ENCODE measurements around the gene ZNF778.

Gene ZNF778

GRCh38 chr16:89224665-89225064 is 7.2 kb downstream of the ZNF778 start:
- no peaks in the 10 kb centered on the region for H3K4me1 Mint-ChIP-seq
- H3K9me3 Mint-ChIP-seq: peaks cover 44% of the 10 kb centered on the region
- TF ChIP-seq CTCF (IDR thresholded peaks at IDR 0.05): no peak
- no peak overlapping the region for H3K4me3 Mint-ChIP-seq
- H3K27ac Mint-ChIP-seq: peak overlapping the region; percentile 82
- peaks cover 80% of the 10 kb centered on the region for H3K36me3 Mint-ChIP-seq (ENCODE audit: low read depth)
- DNase-seq: no peak
- no peaks in the 10 kb centered on the region for H3K27me3 Mint-ChIP-seq (ENCODE audit: low read depth, poor library complexity)

GRCh38 chr16:89230255-89230654 is 12.8 kb downstream of the ZNF778 start:
- TF ChIP-seq CTCF (IDR thresholded peaks at IDR 0.05): no peak
- Mint-ChIP-seq H3K4me3 (no peak overlapping the region), H3K4me1 (no peaks in the 10 kb centered on the region), H3K27ac (no peak overlapping the region), H3K9me3 (peaks cover 66% of the 10 kb centered on the region), H3K36me3 (ENCODE audit: low read depth) (peaks cover 95% of the 10 kb centered on the region), H3K27me3 (ENCODE audit: low read depth, poor library complexity) (peaks cover 4% of the 10 kb centered on the region)
- DNase-seq: no peak

- TF ChIP-seq CTCF (IDR thresholded peaks at IDR 0.05): no peak
- H3K36me3 Mint-ChIP-seq (ENCODE audit: low read depth): peaks cover 89% of the 10 kb centered on the region
- no peak overlapping the region for H3K27ac Mint-ChIP-seq
Observed at GRCh38 chr16:89232107-89232506, 14.6 kb downstream of the ZNF778 start.

GRCh38 chr16:89233678-89234490 is 16.4 kb downstream of the ZNF778 start:
- Mint-ChIP-seq H3K27me3 (ENCODE audit: low read depth, poor library complexity) (peaks cover 4% of the 10 kb centered on the region), H3K4me3 (no peak overlapping the region), H3K9me3 (peaks cover 37% of the 10 kb centered on the region), H3K27ac (no peak overlapping the region), H3K4me1 (no peaks in the 10 kb centered on the region), H3K36me3 (ENCODE audit: low read depth) (peaks cover 75% of the 10 kb centered on the region)
- TF ChIP-seq CTCF (IDR thresholded peaks at IDR 0.05): no peak
- DNase-seq: no peak

More at GRCh38 chr16:89232107-89232506, 14.6 kb downstream of the ZNF778 start:
- H3K9me3 Mint-ChIP-seq: peaks cover 55% of the 10 kb centered on the region
- no peaks in the 10 kb centered on the region for H3K4me1 Mint-ChIP-seq
- no peak for DNase-seq
- H3K27me3 Mint-ChIP-seq (ENCODE audit: low read depth, poor library complexity): peaks cover 4% of the 10 kb centered on the region
- no peak overlapping the region for H3K4me3 Mint-ChIP-seq

GRCh38 chr16:89237733-89238132 is 20.2 kb downstream of the ZNF778 start:
- Mint-ChIP-seq H3K4me3 (no peak overlapping the region), H3K27ac (no peak overlapping the region), H3K4me1 (peaks cover 9% of the 10 kb centered on the region), H3K9me3 (peaks cover 21% of the 10 kb centered on the region), H3K36me3 (ENCODE audit: low read depth) (peaks cover 42% of the 10 kb centered on the region), H3K27me3 (ENCODE audit: low read depth, poor library complexity) (peaks cover 9% of the 10 kb centered on the region)
- no peak for DNase-seq
- TF ChIP-seq CTCF (IDR thresholded peaks at IDR 0.05): no peak
